SH-SY5Y (cell line): ENCODE data around the gene CLTC.

Experiments used
- GATA2 ChIP-seq: IDR thresholded peaks from 2 replicates; pipeline ENCODE4 v1.6.1; 2011; ENCODE audit warnings: mild to moderate bottlenecking, low read depth, low read length
- GATA3 ChIP-seq: IDR thresholded peaks from 2 replicates; pipeline ENCODE4 v1.6.1; 2011; ENCODE audit warnings: low read depth, mild to moderate bottlenecking, low read length, moderate library complexity

DNA sequence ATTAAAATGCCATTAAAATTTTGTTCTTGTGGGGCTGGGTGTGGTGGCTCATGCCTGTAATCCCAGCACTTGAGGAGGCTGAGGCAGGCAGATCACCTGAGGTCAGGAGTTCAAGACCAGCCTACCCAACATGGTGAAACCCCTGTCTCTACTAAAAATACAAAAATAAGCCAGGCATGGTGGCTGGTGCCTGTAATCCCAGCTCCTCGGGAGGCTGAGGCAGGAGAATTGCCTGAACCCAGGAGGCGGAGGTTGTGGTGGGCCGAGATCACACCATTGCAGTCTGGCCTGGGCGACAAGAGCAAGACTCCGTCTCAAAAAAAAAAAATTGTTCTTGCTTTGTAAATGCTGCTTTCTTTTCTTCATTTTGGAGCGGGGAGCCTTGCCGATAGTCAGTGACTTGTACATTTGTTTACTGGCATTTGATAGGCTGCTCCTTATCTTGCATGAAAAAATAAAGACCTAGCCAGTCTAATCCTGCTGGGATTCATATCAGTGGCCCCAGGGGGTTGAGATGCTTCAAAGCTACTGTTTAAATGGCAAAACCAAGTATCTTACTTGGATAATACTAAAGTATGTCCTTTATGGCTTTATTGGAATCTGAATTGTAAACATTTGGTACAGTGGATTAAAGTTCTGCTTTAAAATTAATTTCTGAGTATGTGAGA lies 3.3 kb upstream of the CLTC start:
- TF ChIP-seq GATA2 (no peak), GATA3 (no peak)
